RWPE1 (cell line): ENCODE results near the gene SLC26A1.

Source experiments
- CTCF ChIA-PET: fragments of 350-600 bp; sonication (Branson Sonifier 250); formaldehyde crosslinking; extraction: SDS; loops from one replicate; lab custom pipeline; 2021; lab: Yijun Ruan, JAX
- POLR2A ChIA-PET: fragments of 400-600 bp; formaldehyde crosslinking; extraction: SDS; loops from one replicate; lab custom pipeline; 2020; ENCODE audit warnings: antibody characterized with exemption; ENCODE audit not compliant: low non-redundant PET; lab: Yijun Ruan, JAX
- DNase-seq: peaks from one replicate; pipeline ENCODE4 v3.0.0; 2012; ENCODE audit warnings: low spot score
- H3K27ac ChIP-seq: fragments of 450-650 bp; 2 replicates; pipeline ENCODE4 v1.5.1; 2017
- TF ChIP-seq, protein P1 (sequence below): fragments of 450-650 bp; conservative IDR thresholded peaks from 2 replicates; pipeline ENCODE4 v1.5.1; 2017; ENCODE audit warnings: low read depth, mild to moderate bottlenecking

The SLC26A1 gene

DNA sequence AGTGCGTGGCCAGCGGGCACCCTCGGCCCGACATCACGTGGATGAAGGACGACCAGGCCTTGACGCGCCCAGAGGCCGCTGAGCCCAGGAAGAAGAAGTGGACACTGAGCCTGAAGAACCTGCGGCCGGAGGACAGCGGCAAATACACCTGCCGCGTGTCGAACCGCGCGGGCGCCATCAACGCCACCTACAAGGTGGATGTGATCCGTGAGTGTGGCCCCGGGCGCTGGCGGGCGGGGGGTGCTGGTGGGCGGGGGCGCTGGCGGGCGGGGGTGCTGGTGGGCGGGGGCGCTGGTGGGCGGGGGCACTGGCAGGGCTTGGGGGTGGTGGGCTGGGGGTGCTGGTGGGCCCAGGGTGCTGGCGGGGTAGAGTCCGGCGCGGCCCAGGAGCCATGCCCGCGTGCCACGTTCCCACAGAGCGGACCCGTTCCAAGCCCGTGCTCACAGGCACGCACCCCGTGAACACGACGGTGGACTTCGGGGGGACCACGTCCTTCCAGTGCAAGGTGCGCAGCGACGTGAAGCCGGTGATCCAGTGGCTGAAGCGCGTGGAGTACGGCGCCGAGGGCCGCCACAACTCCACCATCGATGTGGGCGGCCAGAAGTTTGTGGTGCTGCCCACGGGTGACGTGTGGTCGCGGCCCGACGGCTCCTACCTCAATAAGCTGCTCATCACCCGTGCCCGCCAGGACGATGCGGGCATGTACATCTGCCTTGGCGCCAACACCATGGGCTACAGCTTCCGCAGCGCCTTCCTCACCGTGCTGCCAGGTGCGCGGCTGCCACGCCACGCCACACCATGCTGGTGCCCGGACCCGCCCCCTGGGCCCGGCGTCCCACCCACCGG, 30.9 kb upstream of the SLC26A1 start:
- TF ChIP-seq, protein P1, sequence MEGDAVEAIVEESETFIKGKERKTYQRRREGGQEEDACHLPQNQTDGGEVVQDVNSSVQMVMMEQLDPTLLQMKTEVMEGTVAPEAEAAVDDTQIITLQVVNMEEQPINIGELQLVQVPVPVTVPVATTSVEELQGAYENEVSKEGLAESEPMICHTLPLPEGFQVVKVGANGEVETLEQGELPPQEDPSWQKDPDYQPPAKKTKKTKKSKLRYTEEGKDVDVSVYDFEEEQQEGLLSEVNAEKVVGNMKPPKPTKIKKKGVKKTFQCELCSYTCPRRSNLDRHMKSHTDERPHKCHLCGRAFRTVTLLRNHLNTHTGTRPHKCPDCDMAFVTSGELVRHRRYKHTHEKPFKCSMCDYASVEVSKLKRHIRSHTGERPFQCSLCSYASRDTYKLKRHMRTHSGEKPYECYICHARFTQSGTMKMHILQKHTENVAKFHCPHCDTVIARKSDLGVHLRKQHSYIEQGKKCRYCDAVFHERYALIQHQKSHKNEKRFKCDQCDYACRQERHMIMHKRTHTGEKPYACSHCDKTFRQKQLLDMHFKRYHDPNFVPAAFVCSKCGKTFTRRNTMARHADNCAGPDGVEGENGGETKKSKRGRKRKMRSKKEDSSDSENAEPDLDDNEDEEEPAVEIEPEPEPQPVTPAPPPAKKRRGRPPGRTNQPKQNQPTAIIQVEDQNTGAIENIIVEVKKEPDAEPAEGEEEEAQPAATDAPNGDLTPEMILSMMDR, result no peak
- no peak for DNase-seq
- CTCF ChIA-PET, result no interaction called here
- POLR2A ChIA-PET, result no interaction called here
- H3K27ac ChIP-seq, result 0 out of 2 replicates have a peak overlapping the region, but pooled peaks have one; percentile 2

DNA sequence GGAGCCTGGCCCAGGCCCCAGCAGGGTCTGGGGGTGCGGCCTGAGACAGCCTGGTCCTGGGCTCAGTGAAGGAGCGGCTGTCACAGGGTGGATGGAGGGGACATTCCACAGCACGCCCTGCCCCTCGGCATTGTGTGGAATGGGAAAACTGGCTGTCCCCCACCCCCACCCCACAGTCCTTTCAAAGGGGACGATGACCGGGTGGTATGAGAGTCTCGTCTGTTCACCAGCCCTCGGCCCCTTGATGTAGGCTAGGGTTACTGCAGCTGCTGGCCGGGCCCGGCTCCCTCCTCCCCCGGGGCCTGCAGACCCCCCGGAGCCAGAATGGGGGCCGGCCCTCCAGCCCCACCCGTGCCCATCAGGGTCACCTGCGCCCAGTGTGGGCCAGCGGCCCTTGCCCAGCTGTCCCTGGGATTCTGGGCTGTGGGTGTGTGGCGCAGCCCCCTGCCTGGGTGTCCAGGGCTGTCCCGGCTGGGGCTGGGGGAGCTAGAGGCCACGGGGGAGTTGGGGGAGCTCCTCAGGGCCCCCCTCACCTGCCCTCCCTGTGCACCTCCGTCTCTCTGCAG, 30.0 kb upstream of the SLC26A1 start:
- TF ChIP-seq, protein P1, result no peak
- POLR2A ChIA-PET, result no interaction called here
- DNase-seq, result no peak
- H3K27ac ChIP-seq, result no peak overlapping the region; the same call in 1 of the 2 replicates
- CTCF ChIA-PET, result no interaction called here

DNA sequence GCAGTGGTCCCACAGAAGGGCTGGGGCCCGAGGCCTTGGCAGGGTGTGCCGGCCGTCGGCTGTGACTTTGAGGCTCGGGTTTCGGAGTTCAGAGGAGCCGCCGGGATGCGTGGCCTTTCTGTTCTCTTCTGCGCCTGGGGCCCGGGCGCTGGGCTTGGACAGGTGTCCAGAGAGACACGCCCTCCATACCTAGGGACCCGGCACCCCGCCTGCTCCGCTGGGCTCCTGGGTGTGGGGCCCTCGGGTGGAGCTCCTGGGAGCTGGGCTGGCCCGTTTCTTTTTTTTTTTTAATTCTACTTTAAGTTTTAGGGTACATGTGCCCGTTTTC, 29.5 kb upstream of the SLC26A1 start:
- no peak for DNase-seq
- TF ChIP-seq, protein P1, result no peak
- ChIA-PET POLR2A (no interaction called here), CTCF (no interaction called here)
- peak overlapping the region; percentile 60; the same call in 1 of the 2 replicates for H3K27ac ChIP-seq

DNA sequence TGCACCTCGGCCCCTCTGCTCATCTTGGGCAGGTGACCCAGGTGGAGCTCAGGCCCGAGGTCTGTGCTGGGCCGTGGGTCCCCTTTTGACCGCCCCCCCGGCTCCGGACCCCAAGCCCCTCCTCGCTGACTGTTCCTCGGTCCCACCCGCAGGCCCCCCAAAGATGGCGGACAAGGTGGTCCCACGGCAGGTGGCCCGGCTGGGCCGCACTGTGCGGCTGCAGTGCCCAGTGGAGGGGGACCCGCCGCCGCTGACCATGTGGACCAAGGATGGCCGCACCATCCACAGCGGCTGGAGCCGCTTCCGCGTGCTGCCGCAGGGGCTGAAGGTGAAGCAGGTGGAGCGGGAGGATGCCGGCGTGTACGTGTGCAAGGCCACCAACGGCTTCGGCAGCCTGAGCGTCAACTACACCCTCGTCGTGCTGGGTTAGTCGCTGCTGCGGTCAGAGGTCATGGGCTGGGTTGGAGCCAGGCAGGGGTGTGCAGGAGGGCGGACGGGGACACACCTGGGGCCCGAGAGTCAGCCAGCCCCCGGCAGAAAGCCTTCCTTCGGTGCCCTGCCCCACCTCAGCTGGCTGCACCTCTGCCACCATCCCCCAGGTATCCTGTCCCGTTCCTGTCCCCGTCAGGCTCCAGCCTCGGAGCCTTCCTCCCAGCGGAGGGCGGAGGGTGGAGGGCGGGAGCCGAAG, 29.0 kb upstream of the SLC26A1 start:
- CTCF ChIA-PET, result no interaction called here
- TF ChIP-seq, protein P1, result no peak
- peak overlapping the region; percentile 60 for H3K27ac ChIP-seq
- POLR2A ChIA-PET, result no interaction called here
- DNase-seq, result no peak

DNA sequence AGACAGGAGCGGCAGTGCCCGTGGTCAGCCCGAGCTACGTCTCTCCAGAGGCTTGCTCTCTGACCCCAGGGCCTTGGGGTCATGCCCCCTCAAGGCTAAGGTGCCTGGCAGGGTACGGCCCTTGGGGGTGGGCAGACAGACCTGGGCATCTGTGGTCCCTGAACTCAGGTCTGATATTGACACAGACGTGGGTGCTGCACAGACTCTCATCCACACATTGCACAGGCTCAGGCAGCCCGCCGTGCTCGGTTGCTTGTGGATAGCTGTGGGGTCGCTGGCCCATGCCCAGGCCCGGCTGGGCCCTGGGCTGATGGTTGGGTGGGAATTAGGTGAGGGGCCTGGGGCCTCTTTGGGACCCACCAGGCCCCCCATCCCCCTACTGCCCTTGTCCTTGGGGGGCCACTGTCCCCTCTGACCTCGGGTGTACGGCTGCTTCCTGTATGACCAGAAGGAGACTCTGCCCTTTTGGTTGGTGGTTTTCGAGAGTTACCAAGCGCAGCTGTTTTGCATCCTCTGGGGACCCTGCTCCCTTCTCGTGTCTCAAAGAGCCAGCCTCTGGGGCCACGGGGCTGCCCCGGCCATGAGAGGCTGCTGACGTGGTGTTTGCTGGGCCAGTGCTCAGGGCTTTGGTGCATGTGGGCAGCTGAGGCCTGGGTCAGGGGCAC, 28.3 kb upstream of the SLC26A1 start:
- ChIA-PET CTCF (no interaction called here), POLR2A (no interaction called here)
- DNase-seq, result no peak
- TF ChIP-seq, protein P1, result no peak
- peak overlapping the region; percentile 60 for H3K27ac ChIP-seq
